Ishikawa (cell line): ENCODE data around the gene SCN8A.

ENCODE experiments used
- CREB1 ChIP-seq: IDR thresholded peaks from 2 replicates; pipeline ENCODE4 v1.6.1; 2012; ENCODE audit warnings: low read depth
- EP300 ChIP-seq: IDR thresholded peaks from 2 replicates; pipeline ENCODE4 v1.6.1; 2012; ENCODE audit warnings: borderline replicate concordance
- NFIC ChIP-seq: IDR thresholded peaks from 2 replicates; pipeline ENCODE4 v1.6.1; 2012
- TAF1 ChIP-seq: IDR thresholded peaks from 2 replicates; pipeline ENCODE4 v1.6.1; 2012; ENCODE audit warnings: low read depth, mild to moderate bottlenecking

DNA sequence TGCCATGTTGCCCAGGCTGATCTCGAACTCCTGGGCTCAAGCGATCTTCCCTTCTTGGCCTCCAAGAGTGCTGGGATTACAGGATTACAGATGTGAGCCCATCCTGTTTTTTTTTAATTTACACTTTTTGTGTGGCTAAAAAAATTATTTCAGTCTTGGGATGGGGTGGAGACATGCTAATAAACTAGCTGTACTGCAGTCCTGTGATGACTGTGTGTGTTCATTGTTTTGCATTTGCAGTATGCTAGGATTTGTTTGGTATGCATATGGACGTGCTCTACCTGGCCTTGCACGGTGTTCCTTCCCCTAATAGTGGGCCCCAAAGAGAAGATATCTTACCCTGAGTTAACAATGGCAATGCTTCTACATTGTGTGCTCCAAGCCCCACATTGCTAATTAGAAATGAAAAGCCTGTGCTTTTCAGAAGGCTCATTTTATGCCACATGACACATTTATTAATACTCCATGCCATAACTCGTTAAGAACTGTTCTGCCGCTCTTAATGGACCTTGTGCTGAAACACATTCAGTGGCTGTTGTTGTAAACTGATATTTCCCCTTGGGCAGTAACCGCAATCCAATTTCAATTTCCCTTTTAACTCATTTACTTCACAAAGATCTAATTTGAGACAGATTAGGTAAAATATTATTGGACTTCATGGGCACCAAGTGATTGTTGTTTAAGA is 86.4 kb downstream of the SCN8A start:
- no peak for TF ChIP-seq CREB1
- no peak for TF ChIP-seq TAF1
- no peak for TF ChIP-seq EP300
- TF ChIP-seq NFIC = no peak
